Measurements from ENCODE around the gene TBCCD1.
"Not testable (repeated sequence)": the region's sequence is repeated elsewhere in the genome, so short reads cannot be mapped to it uniquely, and the experiment has no call there.

Gene TBCCD1

DNA sequence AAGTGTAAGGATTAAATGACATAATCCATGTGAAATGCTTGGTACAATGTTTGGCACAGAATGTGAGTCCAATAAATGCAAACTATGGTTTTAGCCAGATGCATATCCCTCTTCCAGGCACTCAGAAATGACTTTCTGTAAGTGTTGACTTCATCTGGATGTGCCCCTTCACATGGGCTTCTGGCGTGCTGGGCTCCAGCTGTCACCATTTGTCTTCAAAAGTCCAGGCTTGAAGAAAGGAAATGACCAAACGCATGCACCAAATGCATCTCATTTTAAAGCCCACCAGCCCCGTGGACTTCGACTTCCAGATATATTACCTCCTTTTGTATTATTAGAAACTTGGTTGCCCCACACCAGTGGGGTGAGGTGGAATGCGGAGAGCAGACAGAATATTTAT is 46.7 kb downstream of the TBCCD1 start:
- no peak for DNase-seq (ENCODE audit: low read depth in 1 of 2, low spot score in 1 of 2)

DNA sequence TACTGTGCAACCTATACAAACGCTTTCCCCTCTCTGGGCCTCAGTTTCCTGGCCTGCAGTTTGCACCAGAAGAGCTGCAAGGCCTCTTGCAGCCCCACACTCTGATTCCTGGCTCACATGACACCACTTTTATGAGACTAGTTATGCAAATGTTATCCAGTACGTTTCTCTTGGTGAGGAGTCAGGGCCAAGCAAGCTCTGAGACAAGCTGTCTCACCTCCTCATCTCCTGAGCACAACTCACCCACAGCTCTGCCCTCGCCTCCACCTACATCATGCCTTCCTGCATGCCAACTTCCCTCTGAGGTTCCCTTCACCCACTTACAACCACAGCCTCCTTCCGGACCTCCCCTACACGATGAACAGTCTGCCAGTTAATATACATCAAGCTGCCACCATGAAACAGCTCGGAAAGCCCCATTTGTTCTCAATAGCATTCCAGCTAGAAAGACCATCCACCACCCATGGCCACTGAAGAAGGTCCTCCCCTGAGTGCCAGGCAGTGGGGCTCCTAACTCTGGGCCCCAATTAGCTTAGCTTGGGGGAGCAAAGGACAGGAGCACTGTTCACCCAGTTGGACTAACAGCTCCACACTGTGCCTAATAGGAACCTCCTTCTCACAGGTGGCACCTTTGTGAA is 48.0 kb downstream of the TBCCD1 start:
- peak; percentile 15 to 40 for DNase-seq (ENCODE audit: low read depth in 1 of 2, low spot score in 1 of 2)

DNA sequence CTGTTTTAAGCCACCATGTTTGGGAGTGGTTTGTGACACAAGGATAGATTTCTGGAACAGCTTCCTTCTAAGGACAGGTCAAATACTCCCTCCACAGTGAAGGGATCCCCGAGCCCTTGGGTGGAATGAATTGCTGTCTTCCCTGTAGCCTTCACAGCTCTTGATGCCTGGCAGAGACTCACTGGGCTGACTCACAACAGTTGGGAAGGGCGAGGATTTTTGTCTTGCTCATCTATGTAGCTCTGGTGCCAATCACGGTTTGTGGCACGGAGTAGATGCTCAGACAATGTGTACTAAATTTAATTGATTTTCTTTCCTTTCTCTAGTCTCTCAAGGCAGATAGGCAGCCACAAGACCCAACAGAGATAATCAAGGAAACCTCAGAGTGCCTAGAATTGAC is 49.9 kb downstream of the TBCCD1 start:
- DNase-seq (ENCODE audit: low read depth in 1 of 2, low spot score in 1 of 2), result no peak

DNA sequence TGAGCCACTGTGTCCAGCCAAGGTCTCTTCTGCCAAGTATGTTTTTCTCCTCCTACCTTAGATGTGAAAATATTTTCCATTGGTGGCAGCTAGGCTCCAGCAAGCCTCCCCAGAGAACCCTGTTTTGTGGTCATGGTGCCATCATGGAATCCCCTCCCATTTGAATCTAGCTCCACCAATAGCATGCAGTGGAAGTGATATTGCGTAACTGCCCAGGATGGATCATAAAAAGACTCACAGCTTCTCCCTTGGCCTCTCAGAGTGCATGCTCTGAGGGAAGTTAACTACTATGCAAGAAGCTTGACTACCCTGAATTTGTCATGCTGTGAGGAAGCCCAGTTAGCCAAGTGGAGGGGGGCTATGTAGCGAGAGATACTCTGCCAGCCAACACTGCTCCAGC is 50.5 kb downstream of the TBCCD1 start:
- DNase-seq (ENCODE audit: low read depth in 1 of 2, low spot score in 1 of 2), result no peak

DNA sequence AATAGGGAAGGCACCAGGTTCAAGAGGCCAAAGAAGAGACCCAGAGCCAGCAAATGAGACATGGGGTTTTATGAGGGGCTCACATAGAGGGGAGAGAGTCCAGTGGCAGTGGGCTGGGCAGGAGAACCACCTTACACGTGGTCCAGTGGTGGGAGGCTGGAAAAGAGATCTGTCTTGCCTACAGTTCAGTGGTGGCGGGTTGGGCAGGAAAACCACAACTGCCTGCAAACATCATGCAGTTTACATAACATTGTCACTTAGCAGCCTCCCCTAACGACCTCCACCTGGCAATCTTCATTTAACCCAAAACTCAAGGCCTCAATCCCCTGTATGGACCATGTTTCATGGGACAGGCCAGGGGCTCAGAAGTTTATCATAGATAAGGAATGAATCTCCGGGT is 52.0 kb downstream of the TBCCD1 start:
- DNase-seq (ENCODE audit: low read depth in 1 of 2, low spot score in 1 of 2), result no peak

DNA sequence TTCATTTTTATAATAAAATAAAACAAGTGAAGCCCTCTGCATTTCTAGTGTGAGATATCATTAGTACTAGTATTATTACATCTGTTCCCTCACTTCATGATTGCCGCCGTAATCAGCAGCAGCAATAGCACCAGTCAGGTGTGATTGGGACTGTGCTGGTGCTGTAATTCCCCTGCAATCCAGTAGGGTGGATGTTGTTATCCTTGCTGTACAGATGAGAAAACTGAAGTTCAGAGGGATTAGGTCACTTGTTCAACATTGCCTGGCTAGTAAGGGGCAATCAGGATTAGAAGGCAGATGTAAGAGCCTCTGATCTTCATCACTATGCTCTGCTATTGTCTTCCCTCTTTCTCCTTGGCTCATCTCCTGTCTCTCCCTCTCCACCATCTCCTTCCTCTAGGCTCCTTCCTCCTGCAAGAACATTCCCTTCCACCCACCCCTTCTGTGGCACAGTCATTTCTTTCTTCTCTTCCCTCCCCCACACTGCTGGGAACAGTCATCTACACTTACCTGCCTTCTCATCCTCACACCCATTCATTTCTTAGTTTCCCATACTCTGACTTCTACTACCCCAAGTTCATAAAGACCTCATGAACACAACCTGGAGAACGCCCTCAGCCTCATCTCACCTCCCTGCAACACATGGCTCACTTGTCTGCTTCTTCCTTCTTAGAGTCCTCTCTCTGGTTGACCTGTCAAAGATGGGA is 52.7 kb downstream of the TBCCD1 start:
- no peak for DNase-seq (ENCODE audit: low read depth in 1 of 2, low spot score in 1 of 2)

DNA sequence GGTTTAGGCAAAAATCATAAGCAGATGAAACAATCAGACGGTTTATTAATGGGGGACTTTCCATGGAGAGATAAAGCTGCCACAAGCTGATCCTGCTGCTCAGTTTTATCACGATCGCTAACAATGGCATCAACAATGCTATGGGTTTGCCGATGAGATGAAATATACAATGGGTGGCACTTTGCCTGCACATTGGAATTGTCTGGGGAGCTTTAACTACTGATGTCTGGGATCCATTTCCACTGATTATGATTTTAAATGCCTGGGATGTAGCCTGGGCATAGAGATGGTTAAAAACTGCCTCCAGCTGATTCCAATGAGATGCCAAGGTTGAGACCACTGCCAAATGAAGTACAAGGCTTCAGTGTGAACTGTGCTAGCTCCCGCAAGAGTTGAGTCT is 53.8 kb downstream of the TBCCD1 start:
- no peak for DNase-seq (ENCODE audit: low read depth in 1 of 2, low spot score in 1 of 2)

DNA sequence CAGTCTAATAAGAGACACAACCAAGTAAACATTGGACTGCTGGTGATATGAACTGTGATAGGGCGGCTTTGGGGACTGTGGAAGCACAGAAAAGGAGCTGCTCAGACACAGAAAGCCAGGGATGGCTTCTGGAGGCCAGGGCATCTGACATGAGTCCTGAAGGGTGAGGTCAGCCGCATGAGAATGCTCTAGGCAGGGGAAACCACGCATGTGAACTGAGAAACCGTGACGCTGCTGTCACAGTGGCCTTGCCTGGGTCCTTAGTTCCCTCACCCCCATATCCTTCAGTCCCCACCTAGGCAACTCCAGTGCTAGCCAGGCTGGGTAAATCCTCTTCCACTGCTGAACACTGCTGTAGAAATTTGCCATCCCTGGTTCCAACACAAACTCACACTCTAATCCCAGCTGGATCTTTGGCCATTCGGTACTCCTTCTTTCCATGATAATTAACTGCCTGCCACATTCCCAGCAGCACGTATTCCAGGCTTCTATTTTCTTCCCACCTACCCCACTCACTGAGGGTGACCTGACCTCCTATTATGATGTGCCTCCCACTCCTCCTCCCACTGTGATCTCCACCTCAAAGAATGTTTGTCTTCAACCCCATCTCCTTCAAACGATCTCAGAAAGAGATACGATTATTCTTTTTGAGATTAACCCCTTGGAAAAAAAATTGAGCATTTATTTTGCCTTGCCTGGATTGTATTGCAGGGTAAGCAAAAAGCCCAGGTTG is 54.4 kb downstream of the TBCCD1 start:
- no peak for DNase-seq (ENCODE audit: low read depth in 1 of 2, low spot score in 1 of 2)

DNA sequence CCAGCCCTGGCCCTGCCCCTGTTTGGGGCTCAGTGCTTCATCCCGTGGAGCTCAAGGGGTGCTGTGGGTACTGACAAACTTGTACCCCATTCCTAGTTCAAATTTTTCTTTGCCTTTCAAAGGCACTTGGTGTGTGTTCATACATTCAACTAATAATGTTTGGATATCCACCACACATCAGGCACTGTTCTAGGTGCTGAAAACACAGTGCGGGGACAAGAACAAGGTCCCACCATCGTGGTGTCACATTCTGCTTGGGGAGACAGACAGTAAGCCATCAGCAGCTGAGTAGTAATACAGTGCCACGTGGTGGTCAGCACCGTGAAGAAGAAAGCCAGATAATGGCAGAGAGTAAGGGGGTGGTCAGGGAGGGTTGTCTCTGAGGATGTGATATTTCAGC is 55.4 kb downstream of the TBCCD1 start:
- no peak for DNase-seq (ENCODE audit: low read depth in 1 of 2, low spot score in 1 of 2)

DNA sequence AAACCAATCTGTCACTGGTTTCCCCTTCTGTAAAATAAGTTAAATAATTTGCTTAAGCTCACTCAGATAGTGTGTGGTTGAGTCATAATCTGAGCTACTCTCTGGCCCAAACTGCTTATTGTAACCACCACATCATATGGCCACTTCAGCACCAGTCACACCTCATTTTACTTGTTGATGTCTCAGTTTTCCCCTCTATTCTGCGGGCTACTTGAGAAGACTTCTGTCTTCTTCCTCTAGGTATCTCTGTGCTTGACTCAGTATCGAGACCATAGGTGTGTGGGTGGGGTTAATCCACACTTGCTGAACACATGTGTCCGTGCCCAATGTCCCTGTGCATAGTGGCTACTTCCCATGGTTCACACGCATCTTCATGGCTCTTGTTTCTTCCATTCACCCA is 55.9 kb downstream of the TBCCD1 start:
- DNase-seq (ENCODE audit: low read depth in 1 of 2, low spot score in 1 of 2), result no peak

DNA sequence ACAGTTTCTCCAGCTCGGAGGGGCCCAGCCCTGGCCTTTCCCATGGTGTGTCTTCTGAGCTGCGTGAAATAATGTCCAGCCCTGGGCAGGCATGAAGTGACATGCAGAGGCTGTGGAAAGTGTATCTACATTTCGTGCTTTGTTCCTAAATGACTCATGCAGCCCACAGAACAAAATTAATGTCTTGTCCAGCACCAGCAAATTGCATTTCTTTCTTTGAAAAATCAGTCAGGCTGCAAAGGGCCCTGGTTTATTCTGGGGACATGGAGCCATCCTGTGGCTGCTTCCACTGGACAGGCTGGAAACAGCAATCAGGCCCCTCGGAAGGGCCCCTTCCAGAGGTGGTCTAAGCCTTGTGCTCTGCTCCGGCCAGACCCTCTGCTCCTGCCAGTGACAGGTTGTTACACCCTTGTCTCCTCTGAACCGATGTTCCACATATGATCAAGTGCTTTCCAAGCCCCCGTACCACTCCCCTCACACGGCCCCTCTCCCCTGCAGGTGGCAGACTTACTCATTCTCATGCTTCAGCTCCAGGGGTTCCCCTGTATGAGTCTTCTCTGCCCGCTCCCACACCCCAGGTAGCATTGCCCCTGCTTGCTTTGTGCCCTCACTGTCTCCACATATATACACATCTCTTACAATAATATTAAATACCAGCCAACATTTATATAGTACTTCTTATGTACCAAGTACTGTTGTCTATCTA is 56.6 kb downstream of the TBCCD1 start:
- DNase-seq (ENCODE audit: low read depth in 1 of 2, low spot score in 1 of 2), result no peak

DNA sequence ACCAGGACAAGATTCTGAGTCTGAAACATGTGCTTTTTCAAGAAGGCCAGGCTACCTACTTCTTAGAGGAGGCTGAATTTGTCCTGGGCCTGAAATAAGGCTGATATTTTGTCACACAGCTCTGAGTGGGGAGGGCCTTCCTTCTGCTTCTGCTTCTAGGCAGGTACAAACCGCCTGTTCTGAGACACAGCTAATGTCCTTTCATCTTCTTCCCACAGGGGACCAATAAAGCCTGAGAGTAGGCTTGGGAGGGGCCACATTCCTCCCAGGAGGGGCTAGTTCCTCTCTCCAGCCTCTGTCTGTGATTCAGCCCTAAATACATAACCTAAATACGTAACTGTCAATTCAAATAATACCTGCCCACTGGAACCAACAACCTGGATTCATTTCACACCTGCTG is 57.7 kb downstream of the TBCCD1 start:
- DNase-seq (ENCODE audit: low read depth in 1 of 2, low spot score in 1 of 2), result no peak

DNA sequence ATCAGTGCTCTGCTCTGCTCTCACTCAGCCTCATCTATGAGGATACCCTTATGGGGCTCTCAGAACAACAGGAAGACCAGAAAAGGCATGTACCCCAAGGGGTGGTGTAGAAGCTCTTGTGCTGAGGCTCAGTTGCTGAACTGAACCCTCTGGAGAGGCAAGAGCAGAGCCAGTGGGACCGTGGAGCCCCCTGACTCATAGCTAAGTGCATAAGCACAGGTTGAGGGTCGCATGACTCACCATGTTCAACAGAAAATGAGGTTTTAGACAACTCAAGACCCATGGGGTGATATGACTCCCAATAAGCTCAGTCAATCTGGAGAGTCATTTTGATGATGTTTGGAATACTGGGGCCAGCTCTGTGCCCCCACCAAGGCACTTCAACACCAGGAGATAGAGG is 60.3 kb downstream of the TBCCD1 start:
- DNase-seq (ENCODE audit: low read depth in 1 of 2, low spot score in 1 of 2), result no peak

DNA sequence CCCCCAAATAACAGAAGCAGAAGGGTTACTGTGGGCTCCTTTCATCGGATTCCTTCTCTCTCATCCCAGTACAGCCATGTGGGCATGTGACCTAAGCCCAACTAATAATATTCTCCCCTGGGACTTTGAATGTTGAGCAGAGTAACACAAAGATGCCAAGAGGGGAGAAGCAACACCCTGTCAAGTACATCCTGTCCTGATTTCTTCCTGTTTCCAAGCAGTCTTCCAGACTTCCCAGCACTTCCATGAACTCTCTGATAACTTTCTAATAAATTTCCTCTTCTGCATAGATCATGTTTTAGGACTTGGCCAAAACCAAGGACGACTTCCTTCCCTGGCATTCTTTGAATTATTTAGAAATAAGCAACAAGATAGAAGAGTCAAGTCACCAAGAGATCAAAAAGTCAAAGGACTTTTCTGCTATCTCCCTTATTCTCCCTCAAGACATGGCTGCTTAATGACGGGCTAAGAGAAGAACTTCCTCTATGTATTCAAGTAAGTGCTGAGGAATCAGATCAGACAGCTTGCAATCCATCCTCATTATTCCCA is 60.9 kb downstream of the TBCCD1 start:
- DNase-seq (ENCODE audit: low read depth in 1 of 2, low spot score in 1 of 2), result no peak

DNA sequence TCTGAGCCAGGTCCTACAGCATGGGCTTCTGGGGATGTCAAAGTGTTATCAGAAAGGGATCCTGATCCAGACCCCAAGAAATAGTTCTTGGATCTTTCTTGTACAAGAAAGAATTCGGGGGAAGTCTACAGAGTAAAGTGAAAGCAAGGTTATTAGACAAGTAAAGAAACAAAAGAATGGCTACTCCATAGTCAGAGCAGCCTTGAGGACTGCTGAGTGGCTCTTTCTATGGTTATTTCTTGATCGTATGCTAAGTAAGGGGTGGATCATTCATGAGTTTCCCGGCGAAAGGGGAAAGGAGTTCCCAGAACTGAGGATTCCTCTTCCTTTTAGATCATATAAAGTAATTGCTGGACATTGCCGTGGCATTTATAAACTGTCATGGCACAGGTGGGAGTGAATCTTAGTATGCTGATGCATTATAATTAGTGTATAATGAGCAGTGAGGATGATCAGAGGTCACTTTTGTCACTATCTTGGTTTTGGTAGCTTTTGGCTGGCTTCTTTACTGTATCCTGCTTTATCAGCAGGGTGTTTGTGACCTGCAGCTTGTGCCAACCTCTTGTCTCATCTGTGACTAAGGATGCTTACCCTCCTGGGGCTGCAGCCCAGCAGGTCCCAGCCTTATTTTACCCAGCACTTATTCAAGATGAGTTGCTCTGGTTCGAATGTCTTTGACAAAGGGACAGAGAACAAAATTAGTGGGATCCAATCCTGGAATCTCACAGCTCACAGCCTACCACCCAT is 64.0 kb downstream of the TBCCD1 start:
- DNase-seq (ENCODE audit: low read depth in 1 of 2, low spot score in 1 of 2), result no peak

DNA sequence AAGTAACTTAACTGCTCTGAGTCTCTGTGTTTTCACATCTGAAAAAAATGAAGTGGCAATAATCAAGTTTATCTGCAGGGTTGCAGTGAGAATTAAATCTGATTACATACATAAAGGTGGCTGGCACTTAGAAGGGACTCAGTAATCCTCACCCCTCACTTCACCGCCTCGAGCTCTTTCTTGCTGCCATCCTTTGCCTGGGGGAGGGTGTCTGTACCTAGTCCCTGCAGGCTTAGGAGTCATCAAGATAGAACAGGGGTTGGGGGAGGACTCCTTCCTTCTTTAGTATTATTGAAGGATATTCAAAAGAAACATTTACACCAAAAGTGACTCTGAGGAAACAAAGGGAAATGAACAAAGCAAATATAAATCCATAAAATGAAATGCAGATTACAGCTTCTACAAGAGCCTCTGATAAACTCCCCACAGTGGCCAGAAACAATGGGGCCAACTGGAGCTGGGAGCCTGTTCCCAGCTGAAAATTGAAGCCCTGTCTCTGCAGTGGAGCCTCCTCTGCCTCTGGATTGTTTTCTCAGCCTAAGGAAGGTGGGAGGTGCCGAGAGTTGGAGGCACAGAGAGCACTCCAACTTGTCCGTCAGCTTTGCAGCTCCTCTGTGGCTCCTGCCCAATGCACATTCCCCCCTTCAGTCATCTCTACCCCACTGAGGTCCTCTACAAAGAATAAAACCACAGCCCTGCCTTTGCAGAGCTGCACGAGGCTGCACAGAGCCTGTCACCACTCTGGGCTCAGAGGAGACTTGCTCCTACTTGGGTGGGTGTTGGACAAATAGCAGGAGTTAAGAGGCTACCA is 64.8 kb downstream of the TBCCD1 start:
- no peak for DNase-seq (ENCODE audit: low read depth in 1 of 2, low spot score in 1 of 2)

DNA sequence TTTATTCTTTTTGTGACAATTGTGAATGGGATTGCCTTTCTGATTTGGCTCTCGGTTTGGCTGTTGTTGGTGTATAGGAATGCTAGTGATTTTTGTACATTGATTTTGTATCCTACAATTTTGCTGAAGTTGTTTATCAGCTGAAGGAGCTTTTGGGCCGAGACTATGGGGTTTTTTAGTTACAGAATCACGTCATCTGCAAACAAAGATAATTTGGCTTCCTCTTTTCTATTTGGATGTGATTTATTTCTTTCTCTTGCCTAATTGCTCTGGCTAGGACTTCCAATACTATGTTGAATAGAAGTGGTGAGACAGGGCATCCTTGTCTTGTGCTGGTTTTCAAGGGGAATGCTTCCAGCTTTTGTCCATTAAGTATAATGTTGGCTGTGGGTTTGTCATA is 67.2 kb downstream of the TBCCD1 start:
- DNase-seq (ENCODE audit: low read depth in 1 of 2, low spot score in 1 of 2), result not testable (repeated sequence)

DNA sequence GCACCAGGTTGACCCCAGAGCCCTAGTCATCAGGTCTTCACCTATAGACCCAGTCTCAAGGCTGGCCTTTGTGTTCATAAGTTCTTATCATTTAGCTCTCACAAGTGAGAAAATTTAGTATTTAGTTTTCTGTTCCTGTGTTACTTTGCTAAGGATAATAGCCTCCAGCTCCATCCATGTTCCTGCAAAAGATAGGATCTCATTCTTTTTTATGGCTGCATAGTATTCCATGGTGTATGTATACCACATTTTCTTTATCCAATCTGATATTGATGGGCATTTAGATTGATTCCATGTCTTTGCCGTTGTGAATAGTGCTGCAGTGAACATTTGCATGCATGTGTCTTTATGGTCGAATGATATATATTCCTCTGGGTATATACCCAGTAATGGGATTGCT is 69.1 kb downstream of the TBCCD1 start:
- DNase-seq (ENCODE audit: low read depth in 1 of 2, low spot score in 1 of 2), result not testable (repeated sequence)

DNA sequence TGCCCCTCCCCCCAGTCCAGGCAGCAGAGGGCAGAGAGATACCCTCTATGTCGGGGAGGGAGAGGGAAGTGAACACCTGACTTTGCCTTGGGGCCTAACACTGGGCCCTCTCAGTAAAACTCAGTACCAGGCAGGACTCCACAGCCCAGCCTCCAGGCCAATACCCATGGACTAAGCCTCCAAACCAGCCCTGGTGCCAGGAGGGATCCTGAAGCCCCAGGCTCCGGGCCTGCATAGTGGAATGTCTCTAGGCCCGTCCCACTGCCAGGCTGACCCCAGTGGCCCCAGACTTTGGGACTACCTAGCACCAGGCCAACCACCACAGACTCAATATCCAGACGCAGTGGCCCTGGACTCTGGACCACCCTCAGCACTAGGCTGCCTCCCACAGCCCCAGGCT is 69.5 kb downstream of the TBCCD1 start:
- no peak for DNase-seq (ENCODE audit: low read depth in 1 of 2, low spot score in 1 of 2)

DNA sequence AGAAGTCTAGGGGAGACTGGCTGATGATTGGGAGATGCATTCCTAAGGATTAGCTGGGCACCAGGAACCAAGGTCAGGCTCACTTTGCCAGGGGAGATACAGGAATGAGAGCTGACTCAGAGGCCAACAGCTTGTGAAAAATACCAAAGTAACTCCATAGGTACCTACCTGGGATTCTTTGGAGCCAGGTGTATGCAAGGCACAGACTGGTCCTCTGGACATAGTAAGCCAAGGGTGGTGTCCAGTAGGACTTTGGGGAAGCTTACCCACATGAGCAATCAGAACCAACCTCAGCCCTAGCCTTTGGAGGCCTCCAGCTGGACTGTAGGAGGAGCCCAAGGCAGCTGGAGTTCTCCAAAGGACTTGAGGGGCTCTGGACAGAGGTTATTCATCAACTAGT is 70.5 kb downstream of the TBCCD1 start:
- DNase-seq (ENCODE audit: low read depth in 1 of 2, low spot score in 1 of 2), result no peak
